Keratinocyte (primary cell): Measurements from ENCODE around the gene CERS2. TPM values are rescaled to one million over a fixed set of nuclear protein-coding genes. Genes with fewer than 3 reads are reported as not detected.

ENCODE experiments used
- DNase-seq: peaks from one replicate; pipeline ENCODE4 v3.0.0-alpha.2; 2011; ENCODE audit warnings: low read depth, missing footprints, low spot score
- FAIRE-seq: peaks from 2 replicates; lab custom pipeline; 2011; peaks lifted over from hg19 to GRCh38; lab: Jason Lieb, UNC
- H2AFZ ChIP-seq: 2 replicates; pipeline ENCODE4 v1.6.0; 2012; ENCODE audit warnings: low read length, control low read depth, inconsistent platforms; ENCODE audit not compliant: control insufficient read depth
- H3K27ac ChIP-seq: 2 replicates; pipeline ENCODE4 v1.5.1; 2011; ENCODE audit warnings: low read length; ENCODE audit not compliant: control insufficient read depth, insufficient read depth
- H3K27me3 ChIP-seq: 3 replicates; pipeline ENCODE4 v1.6.0; 2011; ENCODE audit warnings: low read length; ENCODE audit not compliant: control insufficient read depth, insufficient read depth; ENCODE audit errors: extremely low read depth
- H3K36me3 ChIP-seq, 2 experiments: 2 replicates in 1 of 2; 3 replicates in 1 of 2; pipeline ENCODE4 v1.5.1; 2011; ENCODE audit warnings: low read length in 2 of 2, mild to moderate bottlenecking in 1 of 2; ENCODE audit not compliant: control insufficient read depth in 2 of 2, insufficient read depth in 2 of 2; ENCODE audit errors: extremely low read depth in 1 of 2
- H3K4me1 ChIP-seq: 3 replicates; pipeline ENCODE4 v1.5.1; 2011; ENCODE audit warnings: low read length; ENCODE audit not compliant: control insufficient read depth, insufficient read depth; ENCODE audit errors: extremely low read depth
- H3K4me2 ChIP-seq: 3 replicates; pipeline ENCODE4 v1.6.0; 2011; ENCODE audit warnings: low read depth, low read length; ENCODE audit not compliant: control insufficient read depth, insufficient read depth; ENCODE audit errors: extremely low read depth
- H3K4me3 ChIP-seq, 3 experiments: fragments of 200-600 bp in 1 of 3; sonication (generic) in 1 of 3; 2 replicates in 2 of 3; 3 replicates in 1 of 3; pipeline ENCODE4 v1.5.1; 2011 to 2016; ENCODE audit warnings: low read length in 3 of 3, mild to moderate bottlenecking in 3 of 3, control low read depth in 2 of 3, inconsistent platforms in 1 of 3, low read depth in 1 of 3, mixed read lengths in 1 of 3, mixed run types in 1 of 3, moderate library complexity in 1 of 3; ENCODE audit not compliant: control insufficient read depth in 2 of 3, insufficient read depth in 2 of 3; ENCODE audit errors: extremely low read depth in 1 of 3
- H3K79me2 ChIP-seq: 2 replicates; pipeline ENCODE4 v1.6.0; 2012; ENCODE audit warnings: low read length; ENCODE audit not compliant: control insufficient read depth, insufficient read depth
- H3K9ac ChIP-seq: 3 replicates; pipeline ENCODE4 v1.6.0; 2011; ENCODE audit warnings: low read length; ENCODE audit not compliant: control insufficient read depth, insufficient read depth; ENCODE audit errors: extremely low read depth
- H3K9me1 ChIP-seq: 3 replicates; pipeline ENCODE4 v1.6.0; 2011; ENCODE audit warnings: low read length; ENCODE audit not compliant: control insufficient read depth, insufficient read depth; ENCODE audit errors: extremely low read depth
- H3K9me3 ChIP-seq: 2 replicates; pipeline ENCODE4 v1.5.1; 2012; ENCODE audit warnings: low read depth, low read length; ENCODE audit not compliant: control insufficient read depth
- H4K20me1 ChIP-seq: 3 replicates; pipeline ENCODE4 v1.6.0; 2011; ENCODE audit warnings: low read length; ENCODE audit not compliant: control insufficient read depth, insufficient read depth; ENCODE audit errors: extremely low read depth
- EZH2 ChIP-seq: IDR thresholded peaks from one replicate; pipeline ENCODE4 v1.6.1; 2012; ENCODE audit warnings: inconsistent platforms, mild to moderate bottlenecking, low read length, moderate library complexity
- dilution Hi-C: fragments of 300-500 bp; cut with MboI; formaldehyde crosslinking; loops from one replicate; pipeline ENCODE4 v1.7.0; 2020; ENCODE audit warnings: low sequenced_read_pairs; ENCODE audit not compliant: extremely low pct_ligation_motif_present
- polyA plus RNA-seq, 5 experiments: library from polyadenylated mRNA; depleted of rRNA in 3 of 5; stranded (reverse) in 3 of 5; stranded (forward) in 1 of 5; unstranded in 1 of 5; fragments of >200 nt; gene quantifications; 1 replicate in 1 of 5; 2 replicates in 3 of 5; 3 replicates in 1 of 5; pipeline versions ENCODE4 v1.2.1 to v1.2.3, GENCODE V29; 2011 to 2012; ENCODE audit warnings: missing spikeins in 2 of 5, low read depth in 1 of 5, low replicate concordance in 1 of 5
- small RNA-seq, 3 experiments: library from RNA; depleted of rRNA; stranded (forward); fragments of <200 nt; gene quantifications; one replicate each; pipeline ENCODE3, GENCODE V24; 2012; ENCODE audit warnings: low read depth in 3 of 3, low replicate concordance in 1 of 3; ENCODE audit not compliant: insufficient read length in 3 of 3
- TF ChIP-seq, protein P1 (sequence below), 3 experiments: IDR thresholded peaks in 1 of 3; conservative IDR thresholded peaks in 1 of 3; optimal IDR thresholded peaks in 1 of 3; 2 replicates in 2 of 3; 3 replicates in 1 of 3; pipeline versions ENCODE3 to v1.5.1; 2011; ENCODE audit warnings: low read length in 3 of 3, mild to moderate bottlenecking in 3 of 3, moderate library complexity in 2 of 3, control low read depth in 1 of 3, inconsistent platforms in 1 of 3; ENCODE audit not compliant: insufficient read depth in 2 of 3; ENCODE audit errors: extremely low read depth in 1 of 3

The CERS2 gene
- polyA plus RNA-seq, 1 donor (not counting 4 experiments of a cell fraction or from before 2014, with no cell fraction given): 121 TPM

DNA sequence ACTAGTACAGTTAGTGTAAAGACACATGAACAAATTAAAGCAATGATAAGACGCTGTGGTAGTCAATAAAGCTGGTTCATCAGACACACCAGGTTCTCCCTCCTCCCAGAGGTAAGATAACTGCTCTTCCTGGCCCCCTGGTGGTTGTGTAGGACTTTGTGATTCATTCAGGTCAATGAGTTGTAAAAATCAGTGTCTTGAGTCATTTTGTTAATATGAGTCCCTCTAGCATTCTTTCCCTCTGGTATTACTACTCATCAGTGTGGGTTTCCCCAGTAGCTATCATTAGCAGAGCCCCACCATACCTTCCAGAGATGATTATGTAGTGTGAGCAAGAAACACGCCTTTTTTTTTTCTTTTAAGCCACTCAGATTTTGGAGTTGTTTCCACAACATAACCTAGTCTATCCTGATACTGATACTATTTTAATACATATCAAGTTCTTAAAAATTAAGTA lies 52.1 kb downstream of the CERS2 start:
- peak overlapping the region; percentile 29 for H3K4me2 ChIP-seq
- TF ChIP-seq, protein P1, sequence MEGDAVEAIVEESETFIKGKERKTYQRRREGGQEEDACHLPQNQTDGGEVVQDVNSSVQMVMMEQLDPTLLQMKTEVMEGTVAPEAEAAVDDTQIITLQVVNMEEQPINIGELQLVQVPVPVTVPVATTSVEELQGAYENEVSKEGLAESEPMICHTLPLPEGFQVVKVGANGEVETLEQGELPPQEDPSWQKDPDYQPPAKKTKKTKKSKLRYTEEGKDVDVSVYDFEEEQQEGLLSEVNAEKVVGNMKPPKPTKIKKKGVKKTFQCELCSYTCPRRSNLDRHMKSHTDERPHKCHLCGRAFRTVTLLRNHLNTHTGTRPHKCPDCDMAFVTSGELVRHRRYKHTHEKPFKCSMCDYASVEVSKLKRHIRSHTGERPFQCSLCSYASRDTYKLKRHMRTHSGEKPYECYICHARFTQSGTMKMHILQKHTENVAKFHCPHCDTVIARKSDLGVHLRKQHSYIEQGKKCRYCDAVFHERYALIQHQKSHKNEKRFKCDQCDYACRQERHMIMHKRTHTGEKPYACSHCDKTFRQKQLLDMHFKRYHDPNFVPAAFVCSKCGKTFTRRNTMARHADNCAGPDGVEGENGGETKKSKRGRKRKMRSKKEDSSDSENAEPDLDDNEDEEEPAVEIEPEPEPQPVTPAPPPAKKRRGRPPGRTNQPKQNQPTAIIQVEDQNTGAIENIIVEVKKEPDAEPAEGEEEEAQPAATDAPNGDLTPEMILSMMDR (optimal IDR thresholded peaks at IDR 0.05 in 1 of 3, IDR thresholded peaks at IDR 0.05 in 1 of 3, conservative IDR thresholded peaks at IDR 0.05 in 1 of 3; ENCODE audit: extremely low read depth in 1 of 3, insufficient read depth in 2 of 3, low read length in 3 of 3): peak; percentile 65 to 86 (median 75)
- no peak for TF ChIP-seq EZH2
- H3K79me2 ChIP-seq: peaks cover 8% of the 10 kb centered on the region
- no peaks in the 10 kb centered on the region for H3K27me3 ChIP-seq
- H3K36me3 ChIP-seq: peaks cover 0 to under 1% of the 10 kb centered on the region in 2 experiments
- DNase-seq (peak; percentile 84), FAIRE-seq (peak; percentile 80)
- no peak overlapping the region for H2AFZ ChIP-seq
- peaks cover 11% of the 10 kb centered on the region for H3K4me1 ChIP-seq
- H3K27ac ChIP-seq: peak overlapping the region; percentile 67
- no peak overlapping the region for H3K4me3 ChIP-seq
- no peaks in the 10 kb centered on the region for H3K9me1 ChIP-seq
- no peaks in the 10 kb centered on the region for H4K20me1 ChIP-seq
- no peaks in the 10 kb centered on the region for H3K9me3 ChIP-seq
- H3K9ac ChIP-seq: no peak overlapping the region
- dilution Hi-C loops: no loop called here

- Histone ChIP-seq H3K4me2 (no peak overlapping the region), H3K27ac (no peak overlapping the region), H3K9me3 (no peaks in the 10 kb centered on the region), H4K20me1 (no peaks in the 10 kb centered on the region), H3K9me1 (no peaks in the 10 kb centered on the region), H3K27me3 (no peaks in the 10 kb centered on the region), H3K4me1 (no peaks in the 10 kb centered on the region), H2AFZ (no peak overlapping the region), H3K4me3 (no peak overlapping the region), H3K36me3 (no peaks in the 10 kb centered on the region), H3K9ac (no peak overlapping the region), H3K79me2 (no peaks in the 10 kb centered on the region)
- FAIRE-seq: no peak
- TF ChIP-seq EZH2: no peak
- TF ChIP-seq, protein P1 (optimal IDR thresholded peaks at IDR 0.05 in 1 of 3, IDR thresholded peaks at IDR 0.05 in 1 of 3, conservative IDR thresholded peaks at IDR 0.05 in 1 of 3; ENCODE audit: extremely low read depth in 1 of 3, insufficient read depth in 2 of 3, low read length in 3 of 3): no peak
- no peak for DNase-seq
- dilution Hi-C loops: no loop called here
These were observed 57.2 kb downstream of the CERS2 start for GRCh38 chr1:150917387-150917786.

Small RNAs within 50 kb of the gene (small RNA-seq; reads per million reads assigned to genes)
- gene RNU6-884P: 0 to 1.8 (median 0.33) reads per million in 3 experiments

Other genes with a start within 250 kb of the CERS2 start
- 1.4 to 1.8 TPM (median 1.7 TPM) in 3 replicates for gene CTSS, start 209.1 kb downstream of the CERS2 start, polyA plus RNA-seq
- gene CTSK, start 166.6 kb downstream of the CERS2 start, polyA plus RNA-seq: 20.0 to 71.7 TPM (median 40.5 TPM) in 3 replicates
- 17.8 to 22.1 TPM (median 19.6 TPM) in 3 replicates for gene ARNT, start 98.2 kb downstream of the CERS2 start, polyA plus RNA-seq
- not detected in 3 replicates for gene CTXND2, start 87.7 kb downstream of the CERS2 start, polyA plus RNA-seq
- gene SETDB1, start 48.5 kb downstream of the CERS2 start, polyA plus RNA-seq: 27.0 to 31.3 TPM (median 27.1 TPM) in 3 replicates
- 0.68 to 0.85 TPM (median 0.76 TPM) in 3 replicates for gene ANXA9, start 7.5 kb upstream of the CERS2 start, polyA plus RNA-seq
- gene MINDY1, start 32.1 kb upstream of the CERS2 start, polyA plus RNA-seq: 11.2 to 20.4 TPM (median 11.6 TPM) in 3 replicates
- 14.4 to 16.4 TPM (median 15.4 TPM) in 3 replicates for gene PRUNE1, start 33.6 kb upstream of the CERS2 start, polyA plus RNA-seq
- 4.6 to 25.8 TPM (median 9.8 TPM) in 3 replicates for gene BNIPL, start 61.8 kb upstream of the CERS2 start, polyA plus RNA-seq
- gene C1orf56, start 72.9 kb upstream of the CERS2 start, polyA plus RNA-seq: 0.26 to 0.40 TPM (median 0.39 TPM) in 3 replicates
- gene CDC42SE1, start 84.8 kb upstream of the CERS2 start, polyA plus RNA-seq: 127 to 151 TPM (median 138 TPM) in 3 replicates
- gene MLLT11, start 85.6 kb upstream of the CERS2 start, polyA plus RNA-seq: 8.8 to 16.4 TPM (median 10.8 TPM) in 3 replicates
- 11.5 to 13.3 TPM (median 11.8 TPM) in 3 replicates for gene GABPB2, start 95.9 kb upstream of the CERS2 start, polyA plus RNA-seq
- gene SEMA6C, start 171.8 kb upstream of the CERS2 start, polyA plus RNA-seq: 0.43 to 1.9 TPM (median 0.93 TPM) in 3 replicates
- not detected in 3 replicates for gene TNFAIP8L2, start 181.8 kb upstream of the CERS2 start, polyA plus RNA-seq
- 3.6 to 5.6 TPM (median 4.4 TPM) in 3 replicates for gene LYSMD1, start 191.1 kb upstream of the CERS2 start, polyA plus RNA-seq
- 11.0 to 34.4 TPM (median 26.2 TPM) in 3 replicates for gene SCNM1, start 191.3 kb upstream of the CERS2 start, polyA plus RNA-seq
- 0.18 to 0.42 TPM (median 0.34 TPM) in 3 replicates for gene TMOD4, start 201.1 kb upstream of the CERS2 start, polyA plus RNA-seq
- 41.6 to 69.9 TPM (median 47.5 TPM) in 3 replicates for gene VPS72, start 215.4 kb upstream of the CERS2 start, polyA plus RNA-seq
- 98.6 to 148 TPM (median 124 TPM) in 3 replicates for gene PIP5K1A, start 223.7 kb upstream of the CERS2 start, polyA plus RNA-seq